Effector memory CD8-positive, alpha-beta T cell (primary cell): ENCODE measurements around the gene BTNL9.
A peak's percentile ranks its signal among the peaks of the same experiment; 100 is the strongest.
"Not testable (repeated sequence)": the region's sequence is repeated elsewhere in the genome, so short reads cannot be mapped to it uniquely, and the experiment has no call there.

Experiments
- ATAC-seq: fragments of 150-1000 bp; cut with Tn5 transposase; replicated peaks from 2 replicates; pipeline ENCODE4 v1.10.0; 2021; ENCODE audit warnings: mild to moderate bottlenecking, moderate library complexity
- DNase-seq, 3 experiments: peaks; one replicate each; pipeline ENCODE4 v3.0.0; 2021
- H3K27ac Mint-ChIP-seq, 2 donors: one replicate each; pipeline ENCODE4 v1.8.0; 2022; ENCODE audit warnings: mild to moderate bottlenecking in 2 of 2, mixed read lengths in 2 of 2, moderate library complexity in 2 of 2
- H3K27me3 Mint-ChIP-seq, 2 donors: one replicate each; pipeline ENCODE4 v1.8.0; 2022; ENCODE audit warnings: mixed read lengths in 2 of 2
- H3K36me3 Mint-ChIP-seq: one replicate; pipeline ENCODE4 v1.8.0; 2022; ENCODE audit warnings: mild to moderate bottlenecking, moderate library complexity, mixed read lengths; ENCODE audit not compliant: insufficient read depth
- H3K4me1 Mint-ChIP-seq, 2 donors: one replicate each; pipeline ENCODE4 v1.8.0; 2022; ENCODE audit warnings: low read depth in 2 of 2, mixed read lengths in 2 of 2
- H3K4me3 Mint-ChIP-seq, 2 donors: one replicate each; pipeline ENCODE4 v1.8.0; 2022; ENCODE audit warnings: mild to moderate bottlenecking in 2 of 2, mixed read lengths in 2 of 2, moderate library complexity in 2 of 2
- H3K9me3 Mint-ChIP-seq, 2 donors: one replicate each; pipeline ENCODE4 v1.8.0; 2022; ENCODE audit warnings: mixed read lengths in 2 of 2

The BTNL9 gene

DNA sequence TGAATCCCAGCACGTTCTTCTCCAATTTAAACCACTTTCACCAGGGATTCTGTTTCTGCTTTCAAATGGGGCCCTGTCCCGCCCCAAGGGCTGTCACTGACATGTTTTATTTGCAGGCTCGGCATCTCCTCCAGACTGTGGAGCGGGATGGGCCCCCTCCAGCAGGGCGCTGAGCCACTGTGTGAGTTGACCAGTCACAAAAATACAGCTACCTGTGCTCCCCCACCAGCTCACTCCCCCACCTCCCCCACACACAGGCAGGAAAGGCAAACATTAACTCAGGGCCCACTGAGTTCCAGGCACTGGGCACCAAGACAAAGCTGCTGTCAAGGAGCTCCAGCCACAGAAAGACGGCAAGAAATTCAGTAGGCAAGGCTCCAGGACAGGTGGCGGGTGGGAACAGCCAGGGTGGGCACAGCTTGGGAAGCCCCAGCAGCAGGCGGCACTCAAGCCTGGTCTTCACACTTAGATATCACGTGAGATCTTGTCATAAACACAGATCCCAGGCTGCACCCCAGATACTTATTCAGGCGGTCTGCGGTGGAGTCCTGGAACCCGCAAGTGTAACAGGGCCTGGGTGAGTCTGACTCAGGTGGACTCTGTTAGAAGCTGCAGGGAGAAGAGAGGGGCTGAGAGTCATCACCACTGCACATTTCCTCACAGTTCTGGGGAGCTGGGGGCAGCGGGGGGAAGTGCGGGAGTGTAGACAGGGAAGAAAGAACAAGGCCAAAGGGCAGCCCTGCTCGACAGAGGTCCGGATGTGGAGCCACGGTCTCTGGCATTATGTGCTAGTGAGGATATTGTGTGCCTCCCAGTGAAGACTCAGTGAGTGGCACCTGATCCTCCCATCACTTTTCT is 46.2 kb downstream of the BTNL9 start:
- H3K9me3 Mint-ChIP-seq: no peaks in the 10 kb centered on the region

DNA sequence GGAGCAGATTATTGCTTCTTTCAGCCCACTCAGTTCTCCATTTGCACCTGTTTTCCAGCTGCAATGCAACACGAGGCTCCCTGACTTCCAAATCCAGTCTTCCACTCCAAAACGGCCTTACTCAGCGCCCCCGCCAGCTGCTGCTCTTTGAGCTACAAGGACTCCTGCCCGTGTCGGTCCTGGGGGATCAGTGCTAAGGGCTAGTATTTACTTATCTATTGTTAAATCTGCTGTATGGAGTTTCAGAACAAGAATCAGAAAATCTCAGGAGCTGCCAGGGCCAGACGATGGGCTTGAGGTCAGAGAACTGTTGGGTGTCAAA is 46.8 kb downstream of the BTNL9 start:
- Mint-ChIP-seq H3K36me3 (no peaks in the 10 kb centered on the region), H3K4me3 (no peak overlapping the region), H3K4me1 (peaks cover 0 to 3% of the 10 kb centered on the region in 2 donors), H3K27ac (no peak overlapping the region), H3K9me3 (no peaks in the 10 kb centered on the region), H3K27me3 (peaks cover 28 to 58% of the 10 kb centered on the region in 2 donors)
- no peak for ATAC-seq
- no peak for DNase-seq

More for the DNA sequence above, 46.2 kb downstream of the BTNL9 start:
- no peaks in the 10 kb centered on the region for H3K36me3 Mint-ChIP-seq
- DNase-seq (no peak), ATAC-seq (no peak)
- peaks cover 0 to 3% of the 10 kb centered on the region in 2 donors for H3K4me1 Mint-ChIP-seq
- no peak overlapping the region for H3K27ac Mint-ChIP-seq
- peaks cover 28 to 63% of the 10 kb centered on the region in 2 donors for H3K27me3 Mint-ChIP-seq
- no peak overlapping the region for H3K4me3 Mint-ChIP-seq

DNA sequence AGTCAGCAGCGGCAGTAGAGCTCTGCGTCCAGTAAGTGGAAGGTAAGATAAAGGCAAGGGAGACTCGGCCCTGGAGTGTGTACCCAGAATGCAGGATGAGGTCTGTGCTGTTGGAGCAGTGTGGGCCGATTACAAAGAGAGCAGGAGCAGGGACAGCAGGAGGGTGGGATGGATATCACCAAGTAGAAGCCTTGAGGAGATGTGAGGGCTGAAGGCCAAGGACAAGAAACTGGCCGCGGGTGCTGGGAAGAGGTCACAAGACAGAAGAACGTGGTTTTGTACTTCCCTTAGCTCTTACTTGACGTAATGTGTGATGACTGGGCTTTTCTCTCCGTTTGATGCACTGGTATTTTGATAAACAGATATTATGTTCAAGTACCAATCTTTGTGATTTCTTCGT is 47.2 kb downstream of the BTNL9 start:
- DNase-seq: no peak
- H3K27me3 Mint-ChIP-seq: peaks cover 26 to 58% of the 10 kb centered on the region in 2 donors

DNA sequence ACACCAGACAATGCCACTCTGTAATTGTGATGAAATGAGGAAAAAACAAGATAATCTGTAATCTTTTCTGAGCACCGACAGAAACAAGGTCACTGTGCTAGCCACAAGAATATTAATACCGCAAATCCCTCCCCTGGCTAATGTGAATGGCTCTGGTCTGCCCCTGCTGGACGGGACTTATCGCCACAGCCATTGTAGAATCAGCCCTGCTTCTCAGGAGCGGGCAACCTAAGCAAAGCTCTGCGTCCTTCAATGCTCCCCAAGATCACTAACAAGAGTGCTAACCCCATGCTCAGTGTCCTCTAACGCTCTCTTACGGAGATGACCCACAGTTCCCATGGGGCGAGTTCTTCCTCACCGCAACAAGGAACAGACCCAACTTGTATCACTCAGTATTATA is 48.2 kb downstream of the BTNL9 start:
- DNase-seq: no peak
- Mint-ChIP-seq H3K27me3 (peaks cover 27 to 58% of the 10 kb centered on the region in 2 donors), H3K9me3 (no peaks in the 10 kb centered on the region), H3K36me3 (no peaks in the 10 kb centered on the region), H3K4me1 (peaks cover 0 to 3% of the 10 kb centered on the region in 2 donors), H3K27ac (no peak overlapping the region), H3K4me3 (no peak overlapping the region)
- no peak for ATAC-seq

More for the DNA sequence above, 47.2 kb downstream of the BTNL9 start:
- Mint-ChIP-seq H3K4me1 (peaks cover 0 to 3% of the 10 kb centered on the region in 2 donors), H3K9me3 (no peaks in the 10 kb centered on the region), H3K27ac (no peak overlapping the region), H3K36me3 (no peaks in the 10 kb centered on the region), H3K4me3 (no peak overlapping the region)
- ATAC-seq: no peak

DNA sequence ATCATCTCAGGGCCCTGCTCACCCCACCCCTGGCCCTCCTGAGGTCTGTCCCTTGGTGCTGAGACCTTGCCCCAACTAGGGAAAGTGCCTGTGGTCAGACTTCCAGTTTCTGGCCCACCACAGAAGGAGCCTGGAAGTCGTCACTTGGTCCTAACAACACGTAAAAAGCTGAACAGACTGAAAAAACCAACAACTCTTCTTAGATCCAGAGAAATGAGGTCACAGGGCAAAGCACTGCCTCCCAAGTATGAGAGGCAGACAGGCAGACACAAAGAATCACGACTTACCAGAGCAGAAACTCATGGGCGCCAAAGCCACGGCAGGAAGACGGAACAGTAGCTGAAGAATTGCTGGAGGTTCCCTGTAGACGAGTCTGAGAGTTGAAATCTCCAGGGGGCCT is 52.4 kb downstream of the BTNL9 start:
- no peaks in the 10 kb centered on the region for H3K36me3 Mint-ChIP-seq
- no peaks in the 10 kb centered on the region for H3K9me3 Mint-ChIP-seq
- peaks cover 22 to 38% of the 10 kb centered on the region in 2 donors for H3K27me3 Mint-ChIP-seq
- no peak overlapping the region for H3K27ac Mint-ChIP-seq
- no peak for DNase-seq
- no peak for ATAC-seq
- peaks cover 0 to 1% of the 10 kb centered on the region in 2 donors for H3K4me1 Mint-ChIP-seq
- no peak overlapping the region for H3K4me3 Mint-ChIP-seq

DNA sequence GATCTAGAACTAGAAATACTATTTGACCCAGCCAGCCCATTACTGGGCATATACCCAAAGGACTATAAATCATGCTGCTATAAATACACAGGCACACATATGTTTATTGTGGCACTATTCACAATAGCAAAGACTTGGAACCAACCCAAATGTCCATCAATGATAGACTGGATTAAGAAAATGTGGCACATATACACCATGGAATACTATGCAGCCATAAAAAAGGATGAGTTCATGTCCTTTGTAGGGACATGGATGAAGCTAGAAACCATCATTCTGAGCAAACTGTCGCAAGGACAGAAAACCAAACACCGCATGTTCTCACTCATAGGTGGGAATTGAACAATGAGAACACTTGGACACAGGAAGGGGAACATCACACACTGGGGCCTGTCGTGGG is 55.1 kb downstream of the BTNL9 start:
- not testable (repeated sequence) for DNase-seq, H3K4me3 Mint-ChIP-seq, H3K9me3 Mint-ChIP-seq, H3K36me3 Mint-ChIP-seq, H3K27ac Mint-ChIP-seq, H3K4me1 Mint-ChIP-seq, ATAC-seq
- peaks cover 32 to 52% of the 10 kb centered on the region in 2 donors for H3K27me3 Mint-ChIP-seq

DNA sequence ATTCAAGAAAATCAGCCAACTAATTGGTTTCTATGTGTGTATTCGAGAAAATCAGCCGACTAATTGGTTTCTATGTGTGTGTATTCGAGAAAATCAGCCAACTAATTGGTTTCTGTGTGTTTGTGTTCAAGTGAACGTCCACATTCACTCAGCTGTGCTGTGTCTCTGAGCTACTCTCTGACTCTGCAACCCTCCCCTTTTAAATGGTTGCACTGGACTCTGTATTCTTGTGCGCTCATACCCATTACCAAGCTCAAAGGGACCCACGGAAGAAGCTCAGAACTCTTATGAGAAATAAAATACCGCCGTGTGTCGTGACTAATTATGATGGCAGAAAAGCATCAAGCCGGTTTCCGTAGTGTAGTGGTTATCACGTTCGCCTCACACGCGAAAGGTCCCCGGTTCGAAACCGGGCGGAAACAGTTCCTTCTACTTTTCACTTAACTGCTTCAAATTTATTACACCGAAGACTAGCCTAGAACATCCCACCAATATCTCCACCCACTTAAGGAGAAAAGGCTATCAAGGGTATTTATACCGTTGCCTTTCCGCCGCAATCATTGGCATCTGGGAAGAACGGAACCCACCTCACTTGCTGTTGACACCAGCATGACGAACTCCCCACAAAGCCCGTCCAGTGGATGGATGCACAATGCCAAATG is 56.8 kb downstream of the BTNL9 start:
- not testable (repeated sequence) for H3K4me1 Mint-ChIP-seq, ATAC-seq, H3K9me3 Mint-ChIP-seq

DNA sequence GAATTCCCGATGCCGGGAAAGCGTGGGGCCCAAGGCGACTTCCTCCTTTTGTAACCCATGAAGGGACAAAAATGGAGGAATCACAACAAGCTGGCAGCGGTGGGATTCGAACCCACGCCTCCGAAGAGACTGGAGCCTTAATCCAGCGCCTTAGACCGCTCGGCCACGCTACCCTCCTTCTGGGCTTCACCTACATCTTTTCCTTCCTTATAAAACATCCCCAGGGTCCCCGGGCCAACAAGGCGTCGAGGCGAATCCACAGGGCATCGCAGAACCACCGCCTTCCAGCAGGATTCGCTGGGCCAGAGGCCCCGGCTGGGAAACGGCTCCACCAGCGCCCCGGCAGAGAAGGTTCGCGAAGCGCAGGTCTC is 57.3 kb downstream of the BTNL9 start:
- not testable (repeated sequence) for DNase-seq, H3K4me1 Mint-ChIP-seq, ATAC-seq, H3K4me3 Mint-ChIP-seq, H3K36me3 Mint-ChIP-seq, H3K9me3 Mint-ChIP-seq, H3K27ac Mint-ChIP-seq
- H3K27me3 Mint-ChIP-seq: peaks cover 32 to 50% of the 10 kb centered on the region in 2 donors

More for the DNA sequence above, 56.8 kb downstream of the BTNL9 start:
- H3K27me3 Mint-ChIP-seq: peaks cover 35 to 56% of the 10 kb centered on the region in 2 donors
- not testable (repeated sequence) for H3K27ac Mint-ChIP-seq, H3K36me3 Mint-ChIP-seq, H3K4me3 Mint-ChIP-seq, DNase-seq

DNA sequence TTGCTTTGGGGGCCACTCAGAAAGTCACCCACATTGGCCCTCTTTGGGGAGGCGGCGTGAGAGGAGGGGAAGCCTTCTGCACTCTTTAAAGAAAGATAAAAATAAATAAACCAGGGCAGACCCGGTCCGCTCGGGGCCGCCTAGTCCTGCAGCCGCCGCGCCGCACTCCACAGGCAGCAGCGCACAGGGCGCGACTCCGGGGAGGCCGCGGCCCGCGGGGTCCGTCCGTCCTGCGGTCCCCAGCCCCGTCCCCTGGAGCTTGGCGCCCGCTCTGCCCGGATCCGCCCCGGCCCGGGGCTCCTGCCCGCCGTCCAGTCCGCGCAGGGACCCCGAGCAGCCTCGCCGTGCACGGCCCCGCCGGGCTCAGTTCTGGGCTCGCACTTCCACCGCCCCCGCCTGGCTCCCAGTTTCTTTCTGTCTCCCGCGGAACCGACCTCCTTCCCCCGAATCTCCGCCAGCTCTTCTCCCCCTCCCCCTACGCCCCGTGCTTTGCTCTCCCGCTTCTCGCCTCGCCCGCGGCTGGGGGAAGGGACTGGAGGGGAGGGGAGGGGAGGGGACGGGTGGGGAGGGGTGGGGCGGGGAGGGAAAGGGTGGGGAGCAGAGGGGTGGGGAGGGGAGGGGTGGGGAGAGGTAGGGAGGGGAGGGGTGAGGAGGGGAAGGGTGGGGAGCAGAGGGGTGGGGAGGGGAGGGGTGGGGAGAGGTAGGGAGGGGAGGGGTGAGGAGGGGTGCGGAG is 57.9 kb downstream of the BTNL9 start:
- not testable (repeated sequence) for H3K4me1 Mint-ChIP-seq, ATAC-seq, DNase-seq, H3K36me3 Mint-ChIP-seq, H3K27ac Mint-ChIP-seq, H3K4me3 Mint-ChIP-seq, H3K9me3 Mint-ChIP-seq
- H3K27me3 Mint-ChIP-seq: peaks cover 27 to 45% of the 10 kb centered on the region in 2 donors

DNA sequence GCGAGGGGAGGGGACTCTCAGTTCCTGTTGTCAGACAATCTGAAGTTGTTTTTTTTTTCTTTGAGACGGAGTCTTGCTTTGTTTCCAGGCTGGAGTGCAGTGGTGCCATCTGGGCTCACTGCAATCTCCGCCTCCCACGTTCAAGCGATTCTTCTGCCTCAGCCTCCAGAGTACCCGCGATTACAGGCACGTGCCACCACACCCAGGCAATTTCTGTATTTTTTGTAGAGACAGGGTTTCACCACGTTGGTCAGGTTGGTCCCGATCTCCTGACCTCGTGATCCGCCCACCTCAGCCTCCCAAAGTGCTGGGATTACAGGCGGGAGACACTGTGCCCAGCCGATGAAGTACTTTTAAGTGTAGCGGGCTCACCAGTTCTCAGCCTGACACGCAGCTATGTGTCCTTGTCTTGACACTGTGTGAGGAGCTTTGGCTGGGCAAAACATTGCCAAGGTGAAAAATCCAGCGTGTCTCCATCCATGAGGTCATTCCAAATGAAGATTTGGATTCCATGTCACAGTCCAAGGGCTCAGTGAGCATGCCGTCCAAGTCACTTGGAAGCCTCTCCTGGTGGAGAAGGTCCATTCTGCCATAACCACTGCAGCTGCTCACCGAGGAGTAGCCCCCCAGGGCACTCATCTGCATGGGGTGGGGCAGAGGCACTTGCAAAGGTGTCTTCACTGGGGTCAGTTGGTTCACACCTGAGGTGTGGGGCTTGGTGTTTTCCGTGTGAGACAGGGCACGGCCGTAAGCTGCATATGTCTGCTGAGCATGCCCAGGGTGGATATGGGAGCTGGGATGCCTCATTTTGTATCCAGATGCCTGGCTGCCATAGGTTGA is 58.9 kb downstream of the BTNL9 start:
- H3K27me3 Mint-ChIP-seq: peaks cover 22 to 40% of the 10 kb centered on the region in 2 donors
- H3K4me1 Mint-ChIP-seq: peaks cover under 1 to 7% of the 10 kb centered on the region in 2 donors
- peaks cover 8% of the 10 kb centered on the region for H3K36me3 Mint-ChIP-seq
- ATAC-seq (no peak), DNase-seq (no peak)
- H3K9me3 Mint-ChIP-seq: no peaks in the 10 kb centered on the region
- H3K4me3 Mint-ChIP-seq: peak overlapping the region in 1 of 2 donors; percentile 10
- no peak overlapping the region for H3K27ac Mint-ChIP-seq

DNA sequence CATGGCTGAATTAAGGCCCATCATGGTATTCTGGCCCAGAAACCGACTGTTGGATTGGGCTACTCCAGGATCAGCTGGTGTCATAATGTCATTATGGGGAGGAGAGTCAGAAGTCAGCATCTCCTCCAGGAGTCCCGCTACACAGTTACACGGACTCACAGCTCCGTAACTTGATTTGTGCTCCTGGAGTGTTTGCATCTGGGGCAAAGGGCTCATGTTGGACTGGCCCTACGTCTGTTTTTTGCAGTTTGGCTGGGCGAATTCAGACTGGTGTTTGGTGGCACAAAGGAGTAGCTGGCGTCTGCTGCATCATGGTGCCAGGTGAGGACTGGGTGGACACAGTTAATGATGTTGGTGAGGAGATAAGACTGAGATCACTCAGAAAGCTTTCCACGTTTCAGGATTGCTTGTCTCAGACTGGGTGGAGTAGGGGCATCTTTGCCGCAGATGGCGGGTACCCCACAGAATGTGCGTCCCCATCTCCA is 59.6 kb downstream of the BTNL9 start:
- Mint-ChIP-seq H3K36me3 (peaks cover 8% of the 10 kb centered on the region), H3K4me1 (peaks cover 4 to 14% of the 10 kb centered on the region in 2 donors), H3K27me3 (peaks cover 26 to 43% of the 10 kb centered on the region in 2 donors), H3K4me3 (peak overlapping the region in 1 of 2 donors; percentile 10), H3K27ac (no peak overlapping the region), H3K9me3 (no peaks in the 10 kb centered on the region)
- ATAC-seq (no peak), DNase-seq (no peak)

DNA sequence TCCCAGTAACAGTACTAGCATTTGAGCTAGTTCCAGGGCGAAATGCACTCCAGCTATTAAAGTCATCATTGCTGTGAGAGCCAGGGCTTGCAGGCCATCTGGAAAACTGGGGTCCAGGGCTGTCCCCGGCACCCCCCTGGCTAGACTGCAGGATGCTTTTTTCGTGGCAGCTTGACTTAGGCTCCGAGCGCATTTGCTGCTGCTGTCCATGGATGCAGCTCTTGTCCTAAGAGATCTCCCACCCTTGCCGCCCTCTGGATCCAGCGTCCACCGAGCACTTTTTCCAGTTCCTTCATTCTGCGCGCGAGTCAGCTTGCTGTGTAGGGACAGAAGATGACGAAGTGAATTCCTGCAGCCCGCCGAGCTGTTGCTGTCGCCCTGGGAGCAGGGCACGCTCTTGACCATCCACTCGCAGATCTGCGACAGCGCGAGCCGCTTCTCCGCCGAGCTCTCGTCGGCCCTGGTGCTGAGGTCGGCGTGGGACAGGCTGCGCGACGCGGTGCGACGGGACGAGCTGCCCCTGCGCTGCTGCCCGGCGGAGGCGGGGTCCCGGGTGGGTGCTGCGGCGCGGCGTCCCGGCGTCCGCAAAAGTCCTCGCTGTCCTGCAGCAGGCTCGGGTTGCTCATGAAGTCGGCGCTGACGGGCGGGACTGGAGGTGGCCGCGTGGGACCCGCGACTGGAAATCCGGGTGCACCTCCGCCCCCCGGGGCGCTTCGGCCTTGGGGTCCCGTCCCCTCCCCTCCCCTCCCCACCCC is 60.2 kb downstream of the BTNL9 start:
- Mint-ChIP-seq H3K4me3 (peak overlapping the region in 1 of 2 donors; percentile 38), H3K27me3 (peaks cover 26 to 43% of the 10 kb centered on the region in 2 donors)

More for the DNA sequence above, 60.2 kb downstream of the BTNL9 start:
- DNase-seq: no peak
- ATAC-seq: no peak
- Mint-ChIP-seq H3K9me3 (no peaks in the 10 kb centered on the region), H3K4me1 (peaks cover 4 to 14% of the 10 kb centered on the region in 2 donors), H3K36me3 (peaks cover 8% of the 10 kb centered on the region), H3K27ac (no peak overlapping the region)
